NCI-H2196 treated with DMSO at 0.1 percent for 48 hours (cell line): ENCODE data around the gene ADD2.

Experiments used
- DNase-seq: peaks from one replicate; lab custom pipeline; 2025; ENCODE audit not compliant: unreplicated experiment; lab: John Stamatoyannopoulos, UW

Gene ADD2

GRCh38 chr2:70707706-70708105, 60.3 kb downstream of the ADD2 start:
- no peak for DNase-seq

GRCh38 chr2:70706026-70706795, 61.8 kb downstream of the ADD2 start:
- DNase-seq: no peak

GRCh38 chr2:70705160-70705850, 62.7 kb downstream of the ADD2 start:
- DNase-seq: no peak

- no peak for DNase-seq
Measured at GRCh38 chr2:70703900-70704549, 64.0 kb downstream of the ADD2 start.

GRCh38 chr2:70702711-70703395, 65.1 kb downstream of the ADD2 start:
- no peak for DNase-seq

GRCh38 chr2:70698847-70699246, 69.2 kb downstream of the ADD2 start:
- no peak for DNase-seq

- no peak for DNase-seq
Measured at GRCh38 chr2:70697603-70698383, 70.2 kb downstream of the ADD2 start.

GRCh38 chr2:70696142-70696541, 71.9 kb downstream of the ADD2 start:
- no peak for DNase-seq

- DNase-seq: no peak
Measured at GRCh38 chr2:70692256-70692655, 75.7 kb downstream of the ADD2 start.

GRCh38 chr2:70691497-70692140, 76.4 kb downstream of the ADD2 start:
- DNase-seq: no peak

- no peak for DNase-seq
Measured at GRCh38 chr2:70690846-70691245, 77.2 kb downstream of the ADD2 start.

- DNase-seq: no peak
Measured at GRCh38 chr2:70688427-70688826, 79.6 kb downstream of the ADD2 start.

- no peak for DNase-seq
Measured at GRCh38 chr2:70687461-70687795, 80.6 kb downstream of the ADD2 start.

- no peak for DNase-seq
Measured at GRCh38 chr2:70686577-70687460, 81.2 kb downstream of the ADD2 start.

- no peak for DNase-seq
Measured at GRCh38 chr2:70685771-70686171, 82.2 kb downstream of the ADD2 start.

GRCh38 chr2:70684846-70685622, 83.0 kb downstream of the ADD2 start:
- DNase-seq: no peak

GRCh38 chr2:70683455-70683854, 84.5 kb downstream of the ADD2 start:
- DNase-seq: no peak

GRCh38 chr2:70680735-70681134, 87.3 kb downstream of the ADD2 start:
- DNase-seq: no peak

GRCh38 chr2:70679259-70679658, 88.7 kb downstream of the ADD2 start:
- no peak for DNase-seq
